ENCODE results near the gene STXBP6. TPM values are rescaled to one million over a fixed set of nuclear protein-coding genes. Genes with fewer than 3 reads are reported as not detected.

STXBP6 gene
- total RNA-seq, 1 experiment from 2014 or later = not detected

DNA sequence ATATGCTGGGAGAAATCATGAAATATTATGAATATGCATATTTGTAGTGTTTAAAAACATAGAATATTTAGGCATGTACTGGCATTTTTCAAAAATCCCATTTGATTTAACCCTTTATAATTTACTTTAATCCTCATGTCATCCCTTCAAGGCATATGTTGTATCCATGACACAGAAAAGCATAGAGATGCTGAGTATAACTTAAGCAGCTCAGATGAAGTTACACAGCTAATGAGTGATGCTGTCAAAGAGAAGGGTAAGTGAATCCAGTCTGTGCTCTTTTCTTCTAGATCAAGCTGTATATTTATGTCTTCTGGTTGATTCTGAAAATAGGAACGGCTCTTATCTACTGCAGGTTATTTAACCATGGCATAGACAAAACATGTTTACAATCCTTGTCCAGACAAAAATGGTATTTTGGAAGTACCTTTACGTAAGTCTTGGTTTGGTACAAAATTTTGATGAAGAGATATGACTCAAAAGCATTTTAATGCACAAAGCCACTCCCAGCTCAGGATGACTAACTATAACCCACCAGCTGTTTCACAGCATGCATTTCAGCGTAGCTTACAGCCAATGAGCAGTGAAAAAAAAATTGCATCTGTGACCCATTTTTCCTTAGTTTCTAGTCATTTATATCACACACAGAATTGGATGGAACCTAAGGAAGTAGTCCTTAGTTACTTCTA is 201.7 kb downstream of the STXBP6 start:
- intact Hi-C loops (cut with micrococcal nuclease; ENCODE audit: unreplicated experiment) = no loop called here
- H3K27me3 ChIP-seq (ENCODE audit: control insufficient read depth, insufficient read depth, low read length) = no peaks in the 10 kb centered on the region

GRCh38 chr14:24847568-24848095 is 202.3 kb downstream of the STXBP6 start:
- BruUV-seq (replicated peaks) = no TSS peak
- H3K9me3 ChIP-seq (ENCODE audit: control insufficient read depth, insufficient read depth, low read depth, low read length) = no peaks in the 10 kb centered on the region
- CTCF ChIA-PET = no interaction called here
- no peaks in the 10 kb centered on the region for H3K27me3 ChIP-seq (ENCODE audit: control insufficient read depth, insufficient read depth, low read length)
- in situ Hi-C loops (cut with HindIII; ENCODE audit: low pct_unique_long_range_greater_than_20kb, low sequenced_read_pairs) (no loop called here), intact Hi-C loops (cut with micrococcal nuclease; ENCODE audit: unreplicated experiment) (no loop called here)
- H3K36me3 ChIP-seq (ENCODE audit: control insufficient read depth, insufficient read depth, low read length) = no peaks in the 10 kb centered on the region
- H3K27ac ChIP-seq (ENCODE audit: low read length) = no peak overlapping the region
- DNase-seq (ENCODE audit: low read depth, low spot score) = no peak
- no peaks in the 10 kb centered on the region for H3K4me1 ChIP-seq (ENCODE audit: control insufficient read depth, insufficient read depth, low read length)
- POLR2A ChIA-PET = no interaction called here
- no peak for ATAC-seq
- no peak for TF ChIP-seq CTCF (IDR thresholded peaks at IDR 0.05)
- TF ChIP-seq, protein P1, sequence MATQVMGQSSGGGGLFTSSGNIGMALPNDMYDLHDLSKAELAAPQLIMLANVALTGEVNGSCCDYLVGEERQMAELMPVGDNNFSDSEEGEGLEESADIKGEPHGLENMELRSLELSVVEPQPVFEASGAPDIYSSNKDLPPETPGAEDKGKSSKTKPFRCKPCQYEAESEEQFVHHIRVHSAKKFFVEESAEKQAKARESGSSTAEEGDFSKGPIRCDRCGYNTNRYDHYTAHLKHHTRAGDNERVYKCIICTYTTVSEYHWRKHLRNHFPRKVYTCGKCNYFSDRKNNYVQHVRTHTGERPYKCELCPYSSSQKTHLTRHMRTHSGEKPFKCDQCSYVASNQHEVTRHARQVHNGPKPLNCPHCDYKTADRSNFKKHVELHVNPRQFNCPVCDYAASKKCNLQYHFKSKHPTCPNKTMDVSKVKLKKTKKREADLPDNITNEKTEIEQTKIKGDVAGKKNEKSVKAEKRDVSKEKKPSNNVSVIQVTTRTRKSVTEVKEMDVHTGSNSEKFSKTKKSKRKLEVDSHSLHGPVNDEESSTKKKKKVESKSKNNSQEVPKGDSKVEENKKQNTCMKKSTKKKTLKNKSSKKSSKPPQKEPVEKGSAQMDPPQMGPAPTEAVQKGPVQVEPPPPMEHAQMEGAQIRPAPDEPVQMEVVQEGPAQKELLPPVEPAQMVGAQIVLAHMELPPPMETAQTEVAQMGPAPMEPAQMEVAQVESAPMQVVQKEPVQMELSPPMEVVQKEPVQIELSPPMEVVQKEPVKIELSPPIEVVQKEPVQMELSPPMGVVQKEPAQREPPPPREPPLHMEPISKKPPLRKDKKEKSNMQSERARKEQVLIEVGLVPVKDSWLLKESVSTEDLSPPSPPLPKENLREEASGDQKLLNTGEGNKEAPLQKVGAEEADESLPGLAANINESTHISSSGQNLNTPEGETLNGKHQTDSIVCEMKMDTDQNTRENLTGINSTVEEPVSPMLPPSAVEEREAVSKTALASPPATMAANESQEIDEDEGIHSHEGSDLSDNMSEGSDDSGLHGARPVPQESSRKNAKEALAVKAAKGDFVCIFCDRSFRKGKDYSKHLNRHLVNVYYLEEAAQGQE (IDR thresholded peaks at IDR 0.05; ENCODE audit: insufficient read depth in 1 of 2, low read depth in 2 of 2, low read length in 1 of 2) = no peak
- no peak for TF ChIP-seq SIN3A (IDR thresholded peaks at IDR 0.05; ENCODE audit: borderline replicate concordance, insufficient read depth, low read depth, low read length)
- TF ChIP-seq POLR2AphosphoS5 (IDR thresholded peaks at IDR 0.05; ENCODE audit: low read depth, low read length) = no peak
- no peak for TF ChIP-seq TCF7L2 (IDR thresholded peaks at IDR 0.05; ENCODE audit: low read depth, low read length)
- no peak overlapping the region for H3K4me3 ChIP-seq (ENCODE audit: low read depth in 2 of 2, low read length in 2 of 2)

More for the DNA sequence above, 201.7 kb downstream of the STXBP6 start:
- Histone ChIP-seq H3K4me3 (ENCODE audit: low read depth in 2 of 2, low read length in 2 of 2) (no peak overlapping the region), H3K36me3 (ENCODE audit: control insufficient read depth, insufficient read depth, low read length) (no peaks in the 10 kb centered on the region), H3K27ac (ENCODE audit: low read length) (no peak overlapping the region), H3K4me1 (ENCODE audit: control insufficient read depth, insufficient read depth, low read length) (no peaks in the 10 kb centered on the region), H3K9me3 (ENCODE audit: control insufficient read depth, insufficient read depth, low read depth, low read length) (no peaks in the 10 kb centered on the region)
- in situ Hi-C loops (cut with HindIII; ENCODE audit: low pct_unique_long_range_greater_than_20kb, low sequenced_read_pairs) = no loop called here
- TF ChIP-seq POLR2AphosphoS5 (IDR thresholded peaks at IDR 0.05; ENCODE audit: low read depth, low read length) (no peak), CTCF (IDR thresholded peaks at IDR 0.05) (no peak), TCF7L2 (IDR thresholded peaks at IDR 0.05; ENCODE audit: low read depth, low read length) (no peak), SIN3A (IDR thresholded peaks at IDR 0.05; ENCODE audit: borderline replicate concordance, insufficient read depth, low read depth, low read length) (no peak)
- TF ChIP-seq, protein P1 (IDR thresholded peaks at IDR 0.05; ENCODE audit: insufficient read depth in 1 of 2, low read depth in 2 of 2, low read length in 1 of 2) = no peak
- ATAC-seq (no peak), DNase-seq (ENCODE audit: low read depth, low spot score) (no peak)
- POLR2A ChIA-PET = no interaction called here
- BruUV-seq (replicated peaks) = no TSS peak
- CTCF ChIA-PET = no interaction called here
